ENCODE results near the gene GSK3B. TPM values are rescaled to one million over a fixed set of nuclear protein-coding genes. Genes with fewer than 3 reads are reported as not detected.

The GSK3B gene
- total RNA-seq, 6 donors from 2014 or later, result 41.4 to 84.9 (median 48.0) TPM

DNA sequence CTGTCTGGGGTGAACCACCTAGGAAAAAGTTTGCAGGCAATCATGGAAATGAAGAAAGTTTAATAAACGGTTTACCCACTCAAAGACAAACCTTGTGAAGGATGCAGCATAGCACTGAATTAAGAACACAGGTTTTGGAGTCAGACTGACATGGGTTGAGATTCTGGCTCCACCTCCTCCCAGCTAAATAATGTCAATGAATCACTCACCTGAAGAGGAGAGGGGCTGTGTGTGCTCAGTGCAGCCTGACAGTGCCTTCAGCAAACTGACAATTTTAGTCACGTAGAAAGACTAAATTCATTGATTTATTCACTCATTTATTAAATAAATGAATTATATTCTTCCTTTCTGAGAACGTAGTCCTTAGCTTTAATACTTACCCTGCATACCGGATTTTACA lies 293.4 kb downstream of the GSK3B start:
- Histone ChIP-seq H3K27me3 (no peaks in the 10 kb centered on the region), H3K4me1 (no peaks in the 10 kb centered on the region), H3K9me3 (no peaks in the 10 kb centered on the region), H3K36me3 (no peaks in the 10 kb centered on the region), H3K4me3 (no peak overlapping the region), H3K27ac (no peak overlapping the region)
- 77 to 83% methylated on average over 4 of the region's 4 CpGs for WGBS, 2 donors
- TF ChIP-seq EP300 (IDR thresholded peaks at IDR 0.05) (no peak), POLR2A (IDR thresholded peaks at IDR 0.05) (no peak), POLR2AphosphoS5 (IDR thresholded peaks at IDR 0.05) (no peak)
- TF ChIP-seq, protein P1, sequence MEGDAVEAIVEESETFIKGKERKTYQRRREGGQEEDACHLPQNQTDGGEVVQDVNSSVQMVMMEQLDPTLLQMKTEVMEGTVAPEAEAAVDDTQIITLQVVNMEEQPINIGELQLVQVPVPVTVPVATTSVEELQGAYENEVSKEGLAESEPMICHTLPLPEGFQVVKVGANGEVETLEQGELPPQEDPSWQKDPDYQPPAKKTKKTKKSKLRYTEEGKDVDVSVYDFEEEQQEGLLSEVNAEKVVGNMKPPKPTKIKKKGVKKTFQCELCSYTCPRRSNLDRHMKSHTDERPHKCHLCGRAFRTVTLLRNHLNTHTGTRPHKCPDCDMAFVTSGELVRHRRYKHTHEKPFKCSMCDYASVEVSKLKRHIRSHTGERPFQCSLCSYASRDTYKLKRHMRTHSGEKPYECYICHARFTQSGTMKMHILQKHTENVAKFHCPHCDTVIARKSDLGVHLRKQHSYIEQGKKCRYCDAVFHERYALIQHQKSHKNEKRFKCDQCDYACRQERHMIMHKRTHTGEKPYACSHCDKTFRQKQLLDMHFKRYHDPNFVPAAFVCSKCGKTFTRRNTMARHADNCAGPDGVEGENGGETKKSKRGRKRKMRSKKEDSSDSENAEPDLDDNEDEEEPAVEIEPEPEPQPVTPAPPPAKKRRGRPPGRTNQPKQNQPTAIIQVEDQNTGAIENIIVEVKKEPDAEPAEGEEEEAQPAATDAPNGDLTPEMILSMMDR (IDR thresholded peaks at IDR 0.05), result no peak
- ATAC-seq (ENCODE audit: low FRiP score in 2 of 2) (no peak), DNase-seq (no peak)

DNA sequence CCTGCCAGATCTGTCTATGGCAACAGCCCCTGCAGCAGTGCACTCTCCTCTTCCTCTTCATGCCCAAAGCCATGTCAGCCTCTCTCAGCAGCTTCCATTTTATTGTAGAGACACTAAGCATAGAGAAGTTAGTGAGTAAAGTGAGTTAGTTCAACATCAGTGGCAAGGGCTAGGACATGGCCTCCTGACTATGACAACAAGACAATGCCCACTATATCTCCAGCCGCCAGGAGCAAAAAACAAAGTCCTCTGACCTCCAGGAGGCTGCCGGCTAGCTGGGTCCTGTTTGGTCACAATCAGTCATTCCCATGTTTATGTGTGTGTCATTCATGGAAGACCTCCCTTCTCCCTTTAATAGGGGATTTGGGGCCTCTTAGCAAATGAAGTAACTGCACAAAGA lies 297.5 kb downstream of the GSK3B start:
- ATAC-seq (ENCODE audit: low FRiP score in 2 of 2), result no peak

DNA sequence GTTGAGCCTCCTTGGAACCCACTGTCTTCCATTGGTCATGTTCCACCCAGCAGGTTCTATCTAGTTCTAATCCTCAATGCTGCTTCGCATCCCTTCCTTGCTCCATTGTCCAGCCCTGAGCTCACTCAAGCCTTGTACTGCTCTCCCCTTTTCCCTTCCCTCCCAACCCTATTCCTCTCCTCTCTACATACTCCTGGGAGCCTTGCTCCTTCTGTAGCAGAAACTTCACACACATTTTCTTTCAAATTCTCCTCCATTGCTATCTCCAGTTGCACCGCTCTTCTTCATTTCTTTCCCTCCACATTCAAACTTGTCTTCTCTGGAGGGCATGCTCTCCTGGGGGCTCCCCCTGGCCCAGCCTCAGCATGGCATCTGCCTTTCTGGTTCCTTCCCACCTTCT lies 297.9 kb downstream of the GSK3B start:
- no peak overlapping the region for H3K4me3 ChIP-seq
- no peak for TF ChIP-seq EP300 (IDR thresholded peaks at IDR 0.05)
- TF ChIP-seq POLR2A (IDR thresholded peaks at IDR 0.05), result no peak
- no peak for TF ChIP-seq POLR2AphosphoS5 (IDR thresholded peaks at IDR 0.05)
- TF ChIP-seq, protein P1 (IDR thresholded peaks at IDR 0.05), result no peak
- H3K36me3 ChIP-seq, result no peaks in the 10 kb centered on the region
- H3K27me3 ChIP-seq, result no peaks in the 10 kb centered on the region
- no peaks in the 10 kb centered on the region for H3K4me1 ChIP-seq
- no peaks in the 10 kb centered on the region for H3K9me3 ChIP-seq
- 97 to 100% methylated on average over 2 of the region's 2 CpGs for WGBS, 2 donors
- DNase-seq, result no peak
- no peak overlapping the region for H3K27ac ChIP-seq
- ATAC-seq (ENCODE audit: low FRiP score in 2 of 2), result no peak

More for the DNA sequence above, 297.5 kb downstream of the GSK3B start:
- no peaks in the 10 kb centered on the region for H3K4me1 ChIP-seq
- H3K27me3 ChIP-seq, result no peaks in the 10 kb centered on the region
- DNase-seq, result no peak
- TF ChIP-seq, protein P1 (IDR thresholded peaks at IDR 0.05), result no peak
- TF ChIP-seq POLR2A (IDR thresholded peaks at IDR 0.05), result no peak
- TF ChIP-seq EP300 (IDR thresholded peaks at IDR 0.05), result no peak
- TF ChIP-seq POLR2AphosphoS5 (IDR thresholded peaks at IDR 0.05), result no peak
- no peaks in the 10 kb centered on the region for H3K9me3 ChIP-seq
- WGBS, 2 donors, result 58 to 67% methylated on average over 1 to 2 of the region's 2 CpGs
- H3K36me3 ChIP-seq, result no peaks in the 10 kb centered on the region
- no peak overlapping the region for H3K4me3 ChIP-seq
- H3K27ac ChIP-seq, result no peak overlapping the region

DNA sequence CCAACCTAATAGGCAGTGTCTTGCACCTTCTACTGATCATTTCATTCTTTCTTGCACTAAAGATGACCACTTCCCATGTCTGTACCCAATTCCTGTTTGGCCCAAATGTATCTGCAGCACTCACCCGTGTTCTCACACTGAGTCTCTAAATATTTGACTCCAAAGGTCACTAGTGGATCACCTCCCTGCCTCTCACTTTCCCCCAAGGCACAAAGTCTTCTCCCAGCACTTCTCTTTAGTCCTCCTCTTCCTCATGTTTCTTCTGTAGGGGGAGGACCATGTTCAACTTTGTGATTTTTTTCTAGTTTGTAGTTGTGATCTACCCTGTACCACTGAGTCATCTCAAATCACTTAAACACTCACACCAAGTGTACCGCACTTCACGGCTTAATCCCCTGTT lies 298.4 kb downstream of the GSK3B start:
- H3K27ac ChIP-seq, result no peak overlapping the region
- H3K4me1 ChIP-seq, result no peaks in the 10 kb centered on the region
- H3K27me3 ChIP-seq, result no peaks in the 10 kb centered on the region
- H3K4me3 ChIP-seq, result no peak overlapping the region
- TF ChIP-seq POLR2A (IDR thresholded peaks at IDR 0.05) (no peak), EP300 (IDR thresholded peaks at IDR 0.05) (no peak), POLR2AphosphoS5 (IDR thresholded peaks at IDR 0.05) (no peak)
- TF ChIP-seq, protein P1 (IDR thresholded peaks at IDR 0.05), result no peak
- ATAC-seq (ENCODE audit: low FRiP score in 2 of 2), result no peak
- no peak for DNase-seq
- WGBS, 2 donors, result 80 to 81% methylated on average over 3 of the region's 3 CpGs
- H3K36me3 ChIP-seq, result no peaks in the 10 kb centered on the region
- H3K9me3 ChIP-seq, result no peaks in the 10 kb centered on the region

DNA sequence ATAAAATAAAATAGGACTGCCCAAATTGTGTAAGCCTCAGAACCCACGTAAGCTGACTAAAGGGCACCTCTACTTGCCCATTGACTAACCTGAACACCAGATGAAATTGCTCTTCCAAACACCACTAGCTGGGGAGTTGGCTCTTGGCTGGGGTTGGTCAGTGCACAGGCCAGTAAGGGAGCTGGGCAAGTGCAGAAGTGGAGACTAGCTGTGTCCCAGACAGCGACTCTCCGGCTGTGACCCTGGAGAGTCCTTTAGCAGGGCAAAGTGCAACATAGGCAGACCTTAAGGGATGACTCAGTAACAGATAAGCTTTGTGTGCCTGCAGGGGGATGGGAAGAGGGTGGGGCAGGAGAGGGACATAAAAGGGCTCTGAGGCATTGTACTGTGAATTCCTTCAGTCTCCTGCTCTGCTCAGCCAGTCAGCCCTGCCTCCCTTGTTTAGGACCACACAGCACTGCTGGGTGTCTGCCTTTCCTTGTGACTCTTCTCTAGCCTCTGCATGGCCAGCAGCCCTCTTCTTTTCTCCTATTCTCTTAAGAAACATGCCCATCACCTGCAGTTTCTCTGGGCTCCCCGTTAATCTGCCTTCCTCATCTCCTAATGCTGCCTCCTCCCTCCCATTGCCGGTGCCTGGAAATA lies 299.2 kb downstream of the GSK3B start:
- Histone ChIP-seq H3K27me3 (no peaks in the 10 kb centered on the region), H3K36me3 (no peaks in the 10 kb centered on the region), H3K4me3 (no peak overlapping the region), H3K4me1 (no peaks in the 10 kb centered on the region), H3K27ac (no peak overlapping the region), H3K9me3 (no peaks in the 10 kb centered on the region)
- DNase-seq (no peak), ATAC-seq (ENCODE audit: low FRiP score in 2 of 2) (peak; percentile 31 to 53)
- TF ChIP-seq POLR2A (IDR thresholded peaks at IDR 0.05) (no peak), EP300 (IDR thresholded peaks at IDR 0.05) (no peak), POLR2AphosphoS5 (IDR thresholded peaks at IDR 0.05) (no peak)
- TF ChIP-seq, protein P1 (IDR thresholded peaks at IDR 0.05), result no peak
- 69 to 71% methylated on average over 5 of the region's 5 CpGs for WGBS, 2 donors

Data from upper lobe of left lung (tissue), 6 donors.